Activated CD4-positive, alpha-beta T cell treated with anti-CD3 and anti-CD28 coated beads, Interleukin-2, amount 50 U/mL, for 24 hours (primary cell): Measurements from ENCODE around the gene CADPS.

Experiments
- DNase-seq, 2 donors: peaks; one replicate each; pipeline ENCODE4 v3.0.0-alpha.2; 2020; ENCODE audit warnings: low read depth in 1 of 2, low spot score in 1 of 2

The CADPS gene

DNA sequence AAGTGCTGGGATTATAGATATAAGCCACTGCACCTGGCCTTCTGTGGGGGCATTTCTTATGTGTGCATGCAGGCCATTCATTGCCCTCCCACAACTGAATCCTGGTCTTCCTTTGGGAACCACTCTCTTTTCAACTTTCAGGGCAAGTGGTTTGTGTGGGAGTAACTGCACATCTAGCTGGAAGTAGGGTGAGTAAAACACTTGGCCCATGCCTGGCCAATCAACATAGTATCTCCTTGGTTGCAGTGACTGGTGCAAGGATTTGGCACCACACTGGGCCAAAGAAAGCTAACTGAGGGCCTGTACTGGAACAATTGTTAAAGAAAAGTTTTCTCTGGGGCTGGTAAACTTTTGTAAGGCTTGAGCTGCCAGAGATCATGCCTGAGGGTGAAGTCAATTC lies 312.6 kb downstream of the CADPS start:
- no peak for DNase-seq

DNA sequence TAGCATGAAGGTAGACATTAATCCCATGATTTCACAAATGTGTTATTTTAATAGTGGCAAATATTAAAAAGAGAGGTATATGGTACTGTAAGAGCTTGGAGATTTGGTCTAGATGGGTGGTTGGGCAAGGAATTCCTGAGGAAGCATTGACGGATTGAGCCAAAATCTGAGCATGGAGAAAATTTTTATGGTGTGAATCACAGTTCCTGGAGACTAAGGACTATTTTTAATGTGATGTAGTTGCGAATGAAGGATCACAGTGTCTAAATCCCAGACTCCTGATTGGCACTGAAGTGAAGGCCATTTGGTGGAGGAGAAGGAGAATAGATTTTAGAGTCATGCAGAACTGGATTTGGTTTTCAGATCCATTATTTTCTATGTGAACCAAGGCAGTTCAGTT lies 313.2 kb downstream of the CADPS start:
- no peak for DNase-seq

DNA sequence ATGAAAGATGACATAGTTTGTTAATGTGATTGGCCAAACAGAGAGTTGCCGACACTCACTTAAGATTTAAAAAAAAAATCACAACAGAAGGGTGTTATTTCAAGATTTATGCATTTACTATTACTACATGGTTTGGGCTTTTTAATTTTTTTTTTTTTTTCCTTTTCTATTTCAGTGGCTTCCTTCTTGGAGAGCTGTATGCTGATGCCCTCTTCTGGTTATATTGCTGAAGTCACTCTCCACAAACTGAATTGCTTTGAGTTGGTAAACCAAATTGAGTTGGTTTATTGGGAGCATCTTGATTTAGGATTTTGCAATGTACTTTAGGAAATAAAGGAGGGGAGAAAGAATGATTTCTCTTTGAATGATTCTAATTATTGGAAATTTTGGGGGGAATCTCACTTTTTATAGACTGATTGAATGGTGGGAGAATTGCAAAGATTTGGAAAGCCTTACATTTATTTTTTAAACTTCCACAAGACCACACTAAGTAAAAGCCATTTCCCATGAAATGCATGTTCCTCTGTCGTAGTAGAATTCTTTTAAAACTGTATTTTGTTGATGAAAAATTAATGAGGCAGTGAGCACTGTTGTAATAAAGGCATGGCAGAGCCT lies 315.3 kb downstream of the CADPS start:
- no peak for DNase-seq

DNA sequence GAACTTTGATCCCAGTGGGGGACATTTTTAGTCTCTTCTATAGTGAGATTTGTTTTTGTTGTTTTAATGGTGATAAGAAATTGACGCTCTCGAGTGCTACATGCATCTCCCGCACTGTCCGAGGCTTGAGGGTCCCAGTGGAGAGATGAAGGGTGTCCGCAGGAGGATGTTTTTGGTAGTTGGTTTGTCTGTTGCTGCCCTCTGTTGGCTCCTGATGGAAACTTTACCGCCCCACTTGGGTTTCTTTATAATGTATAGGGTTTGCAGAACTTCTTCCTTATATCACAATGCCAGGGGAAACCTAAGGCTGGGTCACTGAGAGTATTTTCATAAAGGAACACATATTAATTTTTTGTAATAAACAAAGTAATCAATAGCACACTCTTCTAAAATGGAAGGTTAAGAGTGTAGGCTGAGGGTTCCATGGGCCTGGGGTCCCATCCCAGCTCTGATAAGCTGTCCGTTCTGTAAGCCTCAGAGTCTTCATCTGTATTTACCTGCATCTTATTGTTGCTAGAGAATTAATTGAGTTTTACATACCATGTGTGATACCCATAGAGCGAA lies 316.6 kb downstream of the CADPS start:
- DNase-seq: no peak

DNA sequence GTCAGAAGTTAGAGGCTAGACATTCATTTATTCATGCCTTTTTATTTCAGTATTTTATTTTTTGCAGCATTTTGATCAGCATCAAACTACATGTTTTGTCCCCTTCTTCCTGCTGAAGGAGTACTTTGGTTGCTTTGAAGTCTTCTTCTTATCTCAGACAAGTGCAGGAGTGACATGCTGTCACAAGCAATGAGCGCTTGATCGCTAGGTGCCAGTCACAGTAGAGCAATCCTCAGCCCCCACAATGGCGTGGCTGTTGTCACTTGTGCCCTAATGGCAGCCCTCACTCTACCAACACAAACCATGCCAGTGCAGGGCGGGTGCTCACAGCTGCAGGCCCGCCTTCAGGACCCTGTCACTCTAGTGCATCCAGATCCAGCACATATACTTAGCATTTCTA lies 317.2 kb downstream of the CADPS start:
- no peak for DNase-seq

DNA sequence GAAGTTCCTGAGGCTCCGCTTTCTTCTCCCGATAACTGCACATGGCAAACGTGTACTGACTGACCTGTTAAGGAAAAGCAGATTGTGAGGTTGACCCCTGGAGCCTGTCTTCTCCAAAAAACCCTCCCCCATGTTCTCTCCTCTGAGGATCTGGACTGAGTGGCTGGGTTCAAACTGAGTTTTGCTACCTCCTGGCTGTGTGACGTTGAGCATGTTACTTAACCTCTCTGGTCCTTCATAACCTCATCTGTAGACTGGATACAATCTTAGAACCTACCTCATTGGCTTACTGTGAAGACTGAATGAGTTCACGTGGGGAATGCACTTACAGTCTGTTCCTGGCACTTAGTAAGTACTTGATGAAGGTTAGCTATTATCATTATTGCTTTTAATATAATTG lies 317.8 kb downstream of the CADPS start:
- no peak for DNase-seq

DNA sequence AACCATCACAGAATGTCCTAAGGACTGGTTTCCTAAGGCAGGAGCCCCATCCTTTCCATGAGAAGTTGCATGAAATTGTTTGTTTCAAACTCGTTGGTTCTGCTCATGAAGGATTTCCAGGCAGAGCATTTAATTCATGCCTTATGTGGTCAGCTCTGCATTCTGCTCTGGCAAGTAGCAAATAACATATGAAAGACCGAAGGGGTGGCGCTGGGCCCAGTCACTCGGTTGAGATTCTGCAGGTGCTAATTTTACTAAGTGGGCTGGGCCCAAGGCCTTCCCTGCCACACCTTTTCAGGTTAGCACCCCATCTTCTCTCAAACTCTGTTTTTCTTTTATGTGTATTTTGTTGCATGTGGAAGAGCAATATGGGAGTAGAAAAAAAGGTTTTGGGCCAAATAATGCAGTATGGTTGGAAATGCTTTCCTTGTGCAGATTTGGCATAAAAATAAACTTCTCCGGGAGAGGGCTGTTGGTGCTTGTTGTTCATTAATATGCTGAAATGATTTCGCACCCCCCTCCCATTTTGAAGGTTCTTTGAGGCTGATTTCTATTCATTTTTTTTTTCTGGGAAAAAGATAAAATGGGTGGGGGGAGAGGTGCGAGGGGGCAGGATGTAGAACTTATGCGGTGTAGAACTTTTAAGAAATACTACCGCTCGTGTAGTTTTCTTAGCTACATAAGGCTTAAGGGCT lies 318.9 kb downstream of the CADPS start:
- DNase-seq: no peak

DNA sequence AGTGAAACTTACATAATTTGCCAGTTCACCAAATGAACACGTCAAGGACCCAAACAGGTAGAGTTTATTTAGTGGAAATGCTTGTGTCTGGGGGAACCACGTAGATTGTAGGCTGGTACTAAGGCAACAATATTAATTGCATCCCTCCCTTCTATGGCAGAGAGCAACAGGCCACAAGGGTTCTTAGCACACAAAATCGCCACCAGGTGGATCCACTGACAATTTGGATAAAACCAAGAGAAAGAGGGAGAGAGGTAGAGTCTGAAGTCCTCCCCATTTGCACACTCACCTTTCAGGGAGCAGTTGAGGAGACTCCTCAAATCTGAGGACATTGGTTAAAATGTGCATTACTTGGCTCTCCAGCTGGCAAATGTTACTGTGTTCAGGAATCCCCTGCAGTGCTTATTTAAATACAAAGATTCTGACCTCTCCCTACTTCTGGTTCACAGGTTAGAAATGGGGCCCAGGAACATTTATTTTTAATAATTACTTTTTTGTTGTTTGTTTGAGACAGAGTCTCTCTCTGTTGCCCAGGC lies 320.9 kb downstream of the CADPS start:
- no peak for DNase-seq

DNA sequence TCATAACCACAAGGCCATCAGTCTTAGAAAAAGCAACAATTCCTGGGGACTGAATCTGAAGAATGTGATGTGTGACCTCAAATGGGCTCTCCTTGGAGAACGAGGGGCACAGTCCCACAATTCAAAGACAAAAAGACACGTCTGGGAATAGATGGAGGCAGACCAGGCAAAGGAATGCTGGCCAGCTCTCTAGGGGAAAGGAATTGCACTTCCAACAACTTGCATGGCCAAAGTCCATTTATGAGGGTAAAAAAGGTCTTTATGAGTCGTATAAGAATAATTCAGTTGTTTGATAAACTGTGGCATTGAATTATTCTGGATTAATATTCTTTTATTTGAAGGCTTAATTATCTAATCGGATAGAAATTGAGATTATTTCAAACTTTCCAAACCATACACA lies 321.4 kb downstream of the CADPS start:
- DNase-seq: no peak

DNA sequence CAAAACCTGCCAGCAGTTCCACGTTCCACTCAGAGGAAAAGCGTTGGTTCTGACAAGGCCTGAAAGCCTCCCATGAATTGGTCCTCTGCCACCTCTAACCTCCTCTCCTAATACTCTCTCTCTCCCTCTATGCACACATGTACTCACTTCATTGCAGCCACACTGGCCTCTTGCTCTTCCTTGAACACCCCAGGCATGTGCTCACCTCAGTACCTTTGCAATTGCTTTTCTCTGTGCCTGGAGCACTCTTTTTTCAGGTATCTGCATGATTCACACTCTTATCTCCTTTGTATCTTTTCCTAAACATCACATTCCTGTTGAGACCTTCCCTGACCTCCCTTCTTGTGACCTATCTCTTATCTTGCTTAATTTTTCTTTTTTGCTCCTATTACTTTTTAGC lies 323.7 kb downstream of the CADPS start:
- no peak for DNase-seq

DNA sequence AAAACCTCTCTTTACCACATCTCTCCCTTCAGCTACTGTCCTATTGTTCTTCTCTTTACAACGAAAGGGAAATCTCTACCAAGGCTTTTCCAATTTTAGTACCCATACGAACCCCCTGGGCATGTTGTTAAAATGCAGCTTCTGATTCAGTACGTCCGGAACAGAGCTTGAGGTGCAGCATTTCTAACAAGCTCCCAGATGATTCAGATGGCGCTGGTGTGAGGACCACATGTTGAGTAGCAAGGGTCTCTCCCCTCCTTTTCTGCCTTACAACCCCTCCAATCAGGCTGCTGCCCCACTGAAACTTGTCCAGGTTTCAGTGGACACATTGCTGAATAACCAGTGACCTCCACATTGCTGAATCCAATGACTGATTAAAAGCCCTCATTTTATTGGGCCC lies 324.8 kb downstream of the CADPS start:
- DNase-seq: no peak

DNA sequence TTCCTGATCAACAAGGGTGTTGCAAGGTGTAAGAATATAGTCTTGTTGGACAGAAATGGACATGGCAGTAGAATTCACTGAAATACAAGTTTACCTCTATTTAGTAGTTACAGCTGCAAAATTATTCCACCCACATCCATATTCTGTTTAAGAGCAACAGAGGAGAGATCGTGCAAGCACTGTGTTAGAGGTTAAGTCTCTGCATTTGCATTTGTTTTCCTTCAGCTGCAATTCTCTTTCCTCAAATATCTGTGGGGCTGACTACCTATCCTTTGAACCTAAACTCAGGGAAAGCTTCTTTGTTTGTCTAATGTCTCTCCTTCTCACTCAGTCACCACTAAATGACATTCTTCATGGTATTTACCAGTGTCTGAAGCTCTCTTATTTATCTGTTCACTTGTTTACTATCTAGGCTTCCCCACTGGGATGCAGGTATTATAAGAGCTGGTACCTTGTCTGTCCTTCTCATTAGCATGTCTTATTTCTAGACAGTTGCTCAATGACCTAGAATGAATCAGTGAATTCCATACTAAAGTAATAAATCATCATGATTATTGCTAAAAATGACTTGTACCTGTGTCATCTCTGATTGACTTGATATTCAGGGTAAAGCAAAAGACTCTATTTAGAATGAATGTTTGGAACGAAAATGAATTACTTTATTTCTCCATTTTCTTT lies 326.5 kb downstream of the CADPS start:
- DNase-seq: no peak

DNA sequence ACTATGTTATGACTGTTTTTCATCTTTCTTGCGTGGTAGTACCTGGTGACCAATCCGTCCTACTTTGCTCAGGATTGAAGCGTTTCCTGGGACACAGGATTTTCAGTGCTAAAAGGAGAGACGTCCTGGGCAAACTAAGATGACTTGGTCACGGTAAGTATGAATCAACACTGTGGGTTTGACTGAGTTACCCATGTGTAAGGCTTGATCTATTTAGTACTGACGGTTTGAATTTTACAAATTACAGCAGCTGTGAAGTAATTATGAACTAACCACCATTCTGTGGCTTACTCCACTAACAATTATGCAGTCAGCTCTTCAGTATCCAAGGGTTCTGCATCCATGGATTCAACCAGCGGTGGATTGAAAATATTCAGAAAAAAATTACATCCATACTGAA lies 328.9 kb downstream of the CADPS start:
- no peak for DNase-seq

DNA sequence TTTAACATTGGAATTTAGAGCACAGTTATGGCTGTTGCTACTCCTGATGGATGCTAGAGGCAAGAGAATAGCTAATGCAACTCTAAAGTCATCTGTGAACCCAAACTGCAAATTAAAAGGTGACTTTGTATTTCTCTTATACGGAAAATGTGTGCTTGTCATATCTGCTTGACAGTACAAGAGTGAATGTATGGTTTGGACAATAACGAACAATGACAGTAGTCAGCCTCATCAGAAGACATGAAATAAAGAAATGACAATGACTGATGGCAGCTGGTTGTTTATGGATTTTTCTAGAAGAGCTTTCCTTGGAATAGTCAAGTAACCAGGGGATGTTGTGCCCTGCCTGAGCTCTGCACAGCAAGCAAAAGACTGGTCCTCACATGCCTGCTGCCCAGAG lies 333.0 kb downstream of the CADPS start:
- DNase-seq: no peak

DNA sequence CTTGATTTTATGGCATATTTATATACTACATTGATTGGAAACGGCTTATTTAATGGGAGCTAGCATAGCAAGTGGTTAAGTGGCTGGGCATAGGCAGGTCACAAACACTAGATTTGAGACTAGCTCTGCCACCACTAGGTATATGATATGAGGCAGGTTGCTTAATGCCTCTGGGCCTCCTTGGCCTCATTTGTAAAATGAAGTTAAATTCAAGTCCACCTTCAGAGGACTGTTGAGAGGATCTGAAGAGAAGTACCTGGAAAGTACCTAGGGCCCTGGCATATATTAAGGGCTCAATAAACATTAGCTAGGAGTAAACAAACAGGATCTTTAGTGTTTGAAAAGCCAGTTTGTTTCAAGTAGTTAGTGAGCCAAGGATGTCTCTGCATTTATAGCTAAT lies 335.5 kb downstream of the CADPS start:
- no peak for DNase-seq

DNA sequence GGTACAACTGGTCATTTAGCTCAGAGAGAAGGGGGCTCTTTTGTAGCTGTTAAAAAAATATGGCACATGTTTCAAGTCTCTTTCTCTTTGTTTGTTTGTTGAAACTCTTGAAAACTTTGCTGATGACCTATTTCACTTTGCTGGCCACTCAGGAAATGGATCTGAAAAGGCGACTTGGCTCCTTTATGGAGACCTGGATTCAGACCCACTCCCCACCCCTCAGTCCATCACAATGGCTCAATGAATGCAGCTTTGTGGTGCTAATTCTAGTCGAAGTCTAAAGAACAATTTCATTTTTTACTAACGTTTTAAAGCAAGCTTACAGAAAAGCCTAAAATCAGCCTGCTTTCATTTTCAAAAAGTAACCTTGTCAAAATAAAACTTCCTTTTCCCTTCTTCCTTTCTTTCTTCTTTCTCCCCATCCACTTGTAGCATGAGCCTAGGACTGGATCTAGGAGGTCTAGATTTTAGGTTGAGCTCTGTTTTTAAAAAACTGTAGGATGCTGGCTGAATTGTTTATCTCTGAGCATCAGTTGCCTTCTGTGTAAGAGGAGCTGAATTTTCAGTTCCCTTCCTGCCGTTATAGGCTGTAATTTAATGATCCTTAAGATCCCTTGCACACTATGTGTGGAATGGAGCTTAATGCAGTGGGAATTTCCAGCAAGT lies 336.4 kb downstream of the CADPS start:
- DNase-seq: no peak

DNA sequence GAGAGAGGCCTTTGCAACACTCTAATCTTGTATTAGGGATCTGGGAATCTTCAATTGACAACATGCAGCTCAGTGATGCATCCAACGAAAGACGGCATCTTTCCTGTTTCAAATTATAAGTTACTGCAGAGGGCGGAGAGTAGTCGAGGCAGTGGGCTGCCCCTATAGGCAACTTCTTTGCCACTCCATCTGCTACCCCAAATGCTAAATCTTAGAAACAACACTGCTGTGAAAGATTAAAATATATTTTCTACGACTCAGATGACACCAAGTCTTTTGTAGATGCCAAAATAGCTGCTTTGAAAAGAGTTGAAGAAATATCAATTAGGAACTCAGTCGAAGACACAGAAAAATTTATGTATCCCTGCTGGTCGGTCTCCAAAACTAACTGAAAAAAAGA lies 340.9 kb downstream of the CADPS start:
- no peak for DNase-seq

DNA sequence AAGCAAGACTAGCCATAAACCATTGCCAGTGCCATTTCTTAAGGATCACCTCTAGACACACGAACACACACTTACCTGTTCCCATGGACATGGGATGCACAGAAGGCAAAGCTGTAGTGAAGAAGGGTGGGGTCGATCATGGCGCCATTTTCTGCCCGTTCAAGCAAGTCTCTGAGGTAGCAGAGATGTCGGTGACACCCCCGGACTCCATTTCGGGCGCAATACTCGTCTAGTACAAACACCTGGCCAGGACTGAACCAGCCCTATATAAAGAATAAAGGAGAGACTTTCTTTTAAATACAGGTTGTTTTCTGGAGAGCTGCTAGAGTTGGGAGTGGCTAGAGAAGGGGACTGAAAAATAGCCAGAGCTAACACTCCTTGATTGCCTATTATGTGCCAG lies 342.4 kb downstream of the CADPS start:
- no peak for DNase-seq

DNA sequence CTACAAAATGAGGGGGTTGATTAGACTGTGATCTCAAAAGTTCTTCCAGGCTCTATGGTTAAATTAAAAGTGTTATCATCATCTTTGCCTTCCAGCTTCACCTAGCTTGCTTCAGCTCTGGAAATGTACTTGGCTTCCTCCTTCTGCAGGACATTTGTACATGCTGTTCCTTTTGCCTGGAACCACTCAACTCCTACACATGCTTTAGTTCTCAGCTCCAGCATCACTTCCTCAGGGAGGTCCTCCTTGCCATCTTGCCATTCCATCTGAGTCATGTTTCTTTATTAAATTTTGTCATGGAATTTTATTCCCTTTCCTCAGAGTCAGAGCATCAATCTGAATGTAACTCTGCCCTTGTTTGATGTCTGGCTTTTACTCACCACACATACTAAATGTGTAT lies 343.2 kb downstream of the CADPS start:
- no peak for DNase-seq

DNA sequence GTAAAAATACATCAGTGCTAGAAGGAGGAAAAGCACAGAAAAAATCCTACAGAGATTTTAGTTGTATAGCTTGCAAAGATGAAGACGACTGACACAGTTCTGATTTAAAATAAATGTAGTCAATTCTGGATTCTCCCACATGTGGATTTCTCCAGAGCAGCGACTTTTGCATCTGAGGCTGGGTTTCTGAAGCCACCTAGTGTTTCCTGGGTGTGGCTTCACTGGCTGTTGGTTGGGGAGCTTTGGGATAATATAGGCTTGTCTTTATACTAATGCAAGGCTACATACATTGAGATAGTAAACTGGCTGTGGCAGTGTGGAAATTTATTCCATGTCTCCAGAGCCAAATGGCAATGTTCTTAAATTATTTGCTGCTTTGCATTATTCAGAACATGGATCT lies 343.7 kb downstream of the CADPS start:
- no peak for DNase-seq

DNA sequence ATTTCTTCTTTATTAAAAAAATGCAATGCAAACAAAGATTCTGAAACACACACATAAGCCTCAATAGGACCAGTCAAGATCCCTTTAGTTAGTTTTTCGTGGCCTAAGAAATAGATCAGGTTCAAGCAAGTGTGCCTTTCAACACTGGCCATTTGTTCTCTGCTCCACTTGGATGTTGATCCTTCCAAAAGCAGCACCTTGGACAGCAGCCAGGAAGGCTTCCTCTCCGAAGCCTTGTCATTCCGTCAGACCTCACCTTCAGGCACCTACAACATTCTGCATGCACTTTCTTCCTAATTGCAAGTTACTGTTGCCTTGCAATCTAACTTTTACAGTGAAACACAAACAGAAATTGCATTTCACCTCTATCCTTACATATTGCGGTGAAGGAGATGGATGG lies 346.0 kb downstream of the CADPS start:
- DNase-seq: no peak

DNA sequence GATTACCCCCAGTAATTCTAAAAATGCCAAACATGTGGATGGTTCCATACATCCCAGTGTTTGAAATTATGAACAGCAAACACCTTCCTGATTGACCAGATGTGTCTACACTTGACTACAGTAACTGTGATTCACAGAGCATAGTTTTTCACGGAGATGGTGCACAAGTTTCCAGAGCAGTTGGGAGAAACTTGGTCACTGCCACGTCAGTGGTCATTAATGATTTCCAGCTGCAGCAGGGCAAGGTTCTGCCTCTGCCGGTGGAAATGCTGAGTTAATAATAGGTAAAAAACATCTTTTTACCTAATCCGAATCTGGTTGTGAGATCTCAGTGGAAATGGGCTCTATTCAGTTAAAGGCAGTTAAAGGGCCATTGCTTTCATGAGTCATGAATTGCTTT lies 347.7 kb downstream of the CADPS start:
- no peak for DNase-seq
